ENCODE results near the gene SPTLC2.
"Not testable (repeated sequence)": the region's sequence is repeated elsewhere in the genome, so short reads cannot be mapped to it uniquely, and the experiment has no call there.

The SPTLC2 gene

DNA sequence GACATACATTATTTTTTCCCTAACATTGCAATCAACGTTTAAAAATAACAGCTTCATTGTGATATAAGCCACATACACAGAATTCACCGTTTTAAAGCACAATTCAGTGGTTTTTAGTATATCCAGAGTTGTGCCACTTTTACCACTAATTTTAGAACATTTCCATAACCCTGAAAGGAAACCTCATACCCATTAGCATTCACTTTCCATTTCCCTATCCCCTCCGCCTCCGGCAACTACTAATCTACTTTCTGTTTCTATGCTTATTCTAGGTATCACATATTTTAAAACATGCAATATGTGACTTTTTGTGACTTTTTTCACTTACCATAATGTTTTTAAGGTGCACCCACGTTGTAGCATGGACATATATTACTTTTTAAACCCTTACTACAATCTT, 62.2 kb downstream of the SPTLC2 start:
- no peaks in the 10 kb centered on the region for H3K27me3 ChIP-seq (ENCODE audit: insufficient read depth, low read length)
- H3K79me2 ChIP-seq (ENCODE audit: control insufficient read depth, insufficient read depth, low read length, unreplicated experiment), result no peaks in the 10 kb centered on the region
- peak overlapping the region; percentile 39 for H3K27ac ChIP-seq (ENCODE audit: low read depth, low read length)
- peaks cover 26% of the 10 kb centered on the region; the same call in 1 of the 2 replicates for H3K36me3 ChIP-seq (ENCODE audit: insufficient read depth, low read length)
- no peak overlapping the region for H2AFZ ChIP-seq (ENCODE audit: low read length, unreplicated experiment)
- no peaks in the 10 kb centered on the region for H3K4me1 ChIP-seq (ENCODE audit: control insufficient read depth, insufficient read depth, low read length, unreplicated experiment)
- no peak overlapping the region for H3K4me3 ChIP-seq (ENCODE audit: low read depth, low read length)

DNA sequence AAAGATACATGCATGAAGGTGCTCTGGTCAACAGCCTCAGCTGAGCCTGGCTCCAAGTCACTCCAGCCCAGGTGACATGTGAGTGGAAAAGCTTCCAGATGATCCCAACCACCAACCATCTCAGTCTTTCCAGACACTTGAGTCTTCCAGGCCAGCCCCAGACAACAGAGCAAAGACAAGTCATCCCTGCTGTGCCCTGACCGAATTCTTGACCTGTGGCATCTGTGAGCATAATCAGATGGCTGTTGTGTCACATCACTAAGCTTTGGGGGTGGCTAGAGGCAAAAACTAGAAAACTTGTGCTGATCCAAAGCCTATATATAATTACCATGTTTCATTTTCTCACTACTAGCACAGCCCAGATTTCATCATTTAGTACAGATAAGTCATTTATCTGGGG, 67.0 kb downstream of the SPTLC2 start:
- no peaks in the 10 kb centered on the region for H3K27me3 ChIP-seq (ENCODE audit: insufficient read depth, low read length)
- peaks cover 14% of the 10 kb centered on the region for H3K36me3 ChIP-seq (ENCODE audit: insufficient read depth, low read length)

DNA sequence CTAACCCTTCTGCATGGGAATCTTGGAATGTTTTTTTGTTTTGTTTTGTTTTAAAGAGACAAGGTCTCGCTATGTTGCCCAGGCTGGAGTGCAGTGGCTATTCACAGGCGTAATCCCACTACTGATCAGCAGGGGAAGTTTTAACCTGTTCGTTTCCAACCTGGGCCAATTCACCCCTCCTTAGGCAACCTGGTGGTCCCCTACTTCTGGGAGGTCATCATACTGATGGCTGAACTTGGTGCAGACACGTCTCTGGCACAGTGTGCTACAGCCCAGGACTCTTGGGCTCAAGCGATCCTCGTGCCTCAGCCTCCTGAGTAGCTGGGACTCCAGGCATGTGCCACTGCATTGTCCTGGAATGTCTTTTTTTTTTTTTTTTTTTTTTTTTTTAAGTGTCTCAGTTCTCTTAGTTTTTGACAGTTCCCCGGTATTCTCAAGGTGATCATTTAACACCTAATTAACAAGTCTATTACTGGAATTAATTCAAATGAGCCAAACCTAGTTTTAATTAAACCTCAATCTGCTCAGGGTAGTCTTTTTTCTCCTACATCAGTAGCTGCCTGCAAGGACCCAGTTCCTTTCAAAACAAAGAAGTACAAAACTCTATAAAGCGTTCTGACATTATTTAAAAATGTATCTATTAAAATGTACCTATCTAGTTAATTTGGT, 68.8 kb downstream of the SPTLC2 start:
- peaks cover 14% of the 10 kb centered on the region for H3K36me3 ChIP-seq (ENCODE audit: insufficient read depth, low read length)

More for the DNA sequence above, 67.0 kb downstream of the SPTLC2 start:
- Histone ChIP-seq H3K4me3 (ENCODE audit: low read depth, low read length) (no peak overlapping the region), H3K79me2 (ENCODE audit: control insufficient read depth, insufficient read depth, low read length, unreplicated experiment) (no peaks in the 10 kb centered on the region), H2AFZ (ENCODE audit: low read length, unreplicated experiment) (no peak overlapping the region), H3K4me1 (ENCODE audit: control insufficient read depth, insufficient read depth, low read length, unreplicated experiment) (no peaks in the 10 kb centered on the region), H3K27ac (ENCODE audit: low read depth, low read length) (no peak overlapping the region)

DNA sequence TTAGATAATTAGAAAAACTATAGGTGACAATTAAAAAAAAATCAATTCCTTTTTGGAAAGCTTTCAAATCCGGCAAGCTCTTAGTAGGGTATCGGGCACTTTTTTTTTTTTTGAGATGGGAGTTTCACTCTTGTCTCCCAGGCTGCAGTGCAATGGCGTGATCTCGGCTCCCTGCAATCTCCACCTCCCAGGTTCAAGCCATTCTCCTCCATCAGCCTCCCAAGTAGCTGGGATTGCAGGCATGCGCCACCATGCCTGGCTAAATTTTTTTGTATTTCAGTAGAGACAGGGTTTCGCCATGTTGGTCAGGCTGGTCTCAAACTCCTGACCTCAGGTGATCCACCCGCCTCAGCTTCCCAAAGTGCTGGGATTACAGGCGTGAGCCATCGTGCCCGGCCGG, 71.3 kb downstream of the SPTLC2 start:
- H3K79me2 ChIP-seq (ENCODE audit: control insufficient read depth, insufficient read depth, low read length, unreplicated experiment); H3K27ac ChIP-seq (ENCODE audit: low read depth, low read length); H3K27me3 ChIP-seq (ENCODE audit: insufficient read depth, low read length); H3K4me3 ChIP-seq (ENCODE audit: low read depth, low read length); H2AFZ ChIP-seq (ENCODE audit: low read length, unreplicated experiment); H3K4me1 ChIP-seq (ENCODE audit: control insufficient read depth, insufficient read depth, low read length, unreplicated experiment): not testable (repeated sequence)
- peaks cover 14% of the 10 kb centered on the region for H3K36me3 ChIP-seq (ENCODE audit: insufficient read depth, low read length)

More for the DNA sequence above, 68.8 kb downstream of the SPTLC2 start:
- Histone ChIP-seq H3K4me1 (ENCODE audit: control insufficient read depth, insufficient read depth, low read length, unreplicated experiment) (no peaks in the 10 kb centered on the region), H3K27me3 (ENCODE audit: insufficient read depth, low read length) (no peaks in the 10 kb centered on the region), H3K79me2 (ENCODE audit: control insufficient read depth, insufficient read depth, low read length, unreplicated experiment) (no peaks in the 10 kb centered on the region), H3K4me3 (ENCODE audit: low read depth, low read length) (no peak overlapping the region), H2AFZ (ENCODE audit: low read length, unreplicated experiment) (no peak overlapping the region), H3K27ac (ENCODE audit: low read depth, low read length) (no peak overlapping the region)

DNA sequence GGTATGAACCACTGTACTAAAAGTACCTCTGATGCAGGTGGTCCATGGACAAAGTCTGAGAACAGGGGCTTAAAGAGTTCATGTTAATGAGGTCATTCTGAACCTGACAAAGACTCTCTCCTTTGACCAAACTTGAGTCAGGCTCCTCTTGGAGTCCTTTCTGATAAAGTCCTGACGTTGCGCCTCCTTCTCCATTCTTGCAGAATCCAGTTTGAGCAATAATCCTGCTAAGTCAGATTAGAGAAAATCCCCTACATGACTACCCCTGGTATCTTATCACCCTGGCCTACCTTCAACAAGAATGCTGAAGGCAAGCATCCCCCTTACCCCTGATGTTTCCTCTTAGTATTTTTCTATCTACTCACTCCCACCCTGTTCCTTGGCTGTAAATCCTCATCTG, 71.9 kb downstream of the SPTLC2 start:
- Histone ChIP-seq H3K4me3 (ENCODE audit: low read depth, low read length) (no peak overlapping the region), H3K36me3 (ENCODE audit: insufficient read depth, low read length) (peaks cover 9% of the 10 kb centered on the region), H3K4me1 (ENCODE audit: control insufficient read depth, insufficient read depth, low read length, unreplicated experiment) (no peaks in the 10 kb centered on the region), H3K27ac (ENCODE audit: low read depth, low read length) (no peak overlapping the region), H3K27me3 (ENCODE audit: insufficient read depth, low read length) (no peaks in the 10 kb centered on the region), H2AFZ (ENCODE audit: low read length, unreplicated experiment) (no peak overlapping the region), H3K79me2 (ENCODE audit: control insufficient read depth, insufficient read depth, low read length, unreplicated experiment) (no peaks in the 10 kb centered on the region)

DNA sequence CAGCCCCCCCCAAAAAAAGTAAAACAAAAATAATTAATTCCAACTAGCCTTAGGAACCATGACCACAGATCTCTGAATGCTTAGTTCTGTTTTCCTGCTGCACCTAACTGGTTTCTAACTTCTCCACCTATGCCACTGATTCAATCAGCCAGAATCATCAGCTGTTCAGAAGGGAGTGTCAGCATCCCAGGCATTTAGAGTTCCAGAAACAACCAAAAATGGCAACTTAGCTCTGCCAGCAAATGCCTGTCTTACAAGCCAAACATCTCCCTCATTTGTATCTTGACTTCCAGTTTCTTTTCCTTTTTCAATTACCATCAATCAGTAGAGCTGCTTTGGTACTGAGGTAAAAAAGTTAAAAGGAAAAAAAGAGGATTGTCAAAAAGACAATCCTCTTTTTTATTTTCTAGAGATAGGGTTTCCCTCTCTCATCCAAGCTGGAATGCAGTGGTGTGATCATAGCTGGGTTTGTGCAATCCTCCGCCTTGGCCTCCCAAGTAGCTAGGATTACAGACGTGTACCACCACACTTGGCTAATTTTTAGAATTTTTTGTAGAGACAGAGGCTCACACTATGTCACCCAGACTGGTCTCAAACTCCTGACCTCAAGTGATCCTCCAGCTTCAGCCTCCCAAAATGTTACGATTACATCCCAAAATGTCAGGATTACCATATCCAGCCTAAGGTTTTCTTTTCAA, 72.7 kb downstream of the SPTLC2 start:
- Histone ChIP-seq H3K79me2 (ENCODE audit: control insufficient read depth, insufficient read depth, low read length, unreplicated experiment) (no peaks in the 10 kb centered on the region), H2AFZ (ENCODE audit: low read length, unreplicated experiment) (no peak overlapping the region), H3K27me3 (ENCODE audit: insufficient read depth, low read length) (no peaks in the 10 kb centered on the region), H3K4me3 (ENCODE audit: low read depth, low read length) (no peak overlapping the region), H3K36me3 (ENCODE audit: insufficient read depth, low read length) (peaks cover 5% of the 10 kb centered on the region), H3K4me1 (ENCODE audit: control insufficient read depth, insufficient read depth, low read length, unreplicated experiment) (no peaks in the 10 kb centered on the region), H3K27ac (ENCODE audit: low read depth, low read length) (no peak overlapping the region)

DNA sequence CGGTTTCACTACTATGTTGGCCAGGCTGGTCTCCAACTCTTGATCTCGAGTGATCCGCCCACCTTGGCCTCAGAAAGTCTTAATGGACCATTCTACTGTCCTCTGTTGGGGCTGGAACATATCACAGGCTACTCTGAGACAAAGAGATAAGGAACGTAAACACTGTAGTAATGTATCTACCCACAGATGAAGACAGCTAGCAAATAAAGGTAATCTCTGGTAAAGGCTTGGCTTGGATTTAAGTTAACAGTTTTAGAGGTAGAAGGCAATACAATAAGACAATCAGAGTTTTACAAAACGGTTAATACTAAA, 73.2 kb downstream of the SPTLC2 start:
- Histone ChIP-seq H2AFZ (ENCODE audit: low read length, unreplicated experiment) (no peak overlapping the region), H3K36me3 (ENCODE audit: insufficient read depth, low read length) (peaks cover under 1% of the 10 kb centered on the region), H3K27ac (ENCODE audit: low read depth, low read length) (no peak overlapping the region), H3K27me3 (ENCODE audit: insufficient read depth, low read length) (no peaks in the 10 kb centered on the region), H3K79me2 (ENCODE audit: control insufficient read depth, insufficient read depth, low read length, unreplicated experiment) (no peaks in the 10 kb centered on the region), H3K4me3 (ENCODE audit: low read depth, low read length) (no peak overlapping the region), H3K4me1 (ENCODE audit: control insufficient read depth, insufficient read depth, low read length, unreplicated experiment) (no peaks in the 10 kb centered on the region)

DNA sequence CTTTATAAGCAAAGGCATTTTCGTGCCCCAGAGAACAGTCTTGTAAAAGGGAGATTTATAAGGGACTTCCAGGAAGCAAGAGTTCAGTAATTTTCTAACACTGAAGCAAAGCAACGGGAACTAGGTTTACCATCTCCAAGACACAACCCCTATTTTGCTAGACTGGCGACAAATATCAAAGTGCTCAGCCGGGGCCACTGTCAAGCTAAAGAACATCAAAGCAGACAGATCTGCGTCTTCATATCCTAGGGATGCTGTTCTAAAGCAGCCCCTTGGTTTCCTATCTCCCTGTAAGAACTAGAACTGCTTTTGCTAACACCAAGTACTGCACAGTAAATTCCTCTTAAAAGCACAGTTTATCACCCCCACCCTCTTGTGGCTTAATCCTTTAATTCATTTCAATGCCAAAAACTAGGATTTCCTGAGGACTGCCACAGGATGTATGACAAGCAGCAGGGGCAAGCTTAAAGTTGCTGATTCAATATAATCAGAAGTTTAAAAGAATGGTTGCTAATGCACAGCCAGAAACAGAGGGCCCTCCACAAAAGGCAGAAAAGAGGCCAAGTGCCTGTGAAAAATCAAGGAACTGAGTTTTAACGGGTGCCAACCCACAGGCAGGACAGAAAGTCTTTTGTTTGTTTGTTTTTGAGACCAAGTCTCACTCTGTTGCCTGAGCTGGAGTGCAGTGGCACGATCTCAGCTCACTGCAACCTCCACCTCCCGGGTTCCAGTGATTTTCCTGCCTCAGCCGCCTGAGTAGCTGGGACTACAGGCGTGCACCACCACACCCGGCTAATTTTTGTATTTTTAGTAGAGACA, 73.8 kb downstream of the SPTLC2 start:
- no peak overlapping the region for H2AFZ ChIP-seq (ENCODE audit: low read length, unreplicated experiment)
- H3K27ac ChIP-seq (ENCODE audit: low read depth, low read length), result no peak overlapping the region
- H3K27me3 ChIP-seq (ENCODE audit: insufficient read depth, low read length), result no peaks in the 10 kb centered on the region
- H3K4me1 ChIP-seq (ENCODE audit: control insufficient read depth, insufficient read depth, low read length, unreplicated experiment), result no peaks in the 10 kb centered on the region
- no peaks in the 10 kb centered on the region for H3K79me2 ChIP-seq (ENCODE audit: control insufficient read depth, insufficient read depth, low read length, unreplicated experiment)
- H3K36me3 ChIP-seq (ENCODE audit: insufficient read depth, low read length), result no peaks in the 10 kb centered on the region; the same call in 1 of the 2 replicates
- no peak overlapping the region for H3K4me3 ChIP-seq (ENCODE audit: low read depth, low read length)

DNA sequence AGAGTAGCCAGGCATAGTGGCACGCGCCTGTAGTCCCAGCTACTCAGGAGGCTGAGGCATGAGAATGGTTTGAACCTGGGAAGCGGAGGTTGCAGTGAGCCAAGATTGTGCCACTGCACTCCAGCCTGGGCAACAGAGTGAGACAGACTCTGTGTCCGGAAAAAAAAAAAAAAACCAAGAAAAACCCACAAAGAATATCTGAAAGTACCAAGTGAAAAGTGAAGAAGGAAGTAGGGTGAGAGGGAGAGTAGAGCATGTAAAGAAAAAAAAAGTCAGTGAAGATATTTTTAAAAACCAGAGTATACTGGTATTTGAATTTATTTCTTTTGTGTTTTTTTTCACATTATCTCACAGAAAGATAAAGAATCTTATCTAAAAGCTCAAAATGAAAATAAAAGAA, 74.5 kb downstream of the SPTLC2 start:
- no peak overlapping the region for H3K4me3 ChIP-seq (ENCODE audit: low read depth, low read length)
- H2AFZ ChIP-seq (ENCODE audit: low read length, unreplicated experiment), result no peak overlapping the region
- H3K36me3 ChIP-seq (ENCODE audit: insufficient read depth, low read length), result no peaks in the 10 kb centered on the region; the same call in 1 of the 2 replicates
- H3K4me1 ChIP-seq (ENCODE audit: control insufficient read depth, insufficient read depth, low read length, unreplicated experiment), result no peaks in the 10 kb centered on the region
- H3K79me2 ChIP-seq (ENCODE audit: control insufficient read depth, insufficient read depth, low read length, unreplicated experiment), result no peaks in the 10 kb centered on the region
- H3K27me3 ChIP-seq (ENCODE audit: insufficient read depth, low read length), result no peaks in the 10 kb centered on the region
- H3K27ac ChIP-seq (ENCODE audit: low read depth, low read length), result no peak overlapping the region

DNA sequence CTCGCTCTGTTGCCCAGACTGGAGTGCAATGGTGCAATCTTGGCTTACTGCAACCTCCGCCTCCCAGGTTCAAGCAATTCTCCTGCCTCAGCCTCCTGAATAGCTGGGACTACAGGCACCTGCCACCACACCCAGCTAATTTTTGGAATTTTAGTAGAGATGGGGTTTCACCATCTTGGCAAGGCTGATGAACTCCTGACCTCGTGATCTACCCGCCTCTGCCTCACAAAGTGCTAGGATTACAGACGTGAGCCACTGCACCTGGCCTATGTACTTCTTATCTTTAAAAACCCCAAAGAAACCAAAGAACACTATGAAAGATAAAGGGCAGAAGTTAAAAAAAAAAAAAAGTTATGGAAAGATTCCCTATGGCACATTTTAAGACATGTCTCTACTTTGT, 79.5 kb downstream of the SPTLC2 start:
- H3K36me3 ChIP-seq (ENCODE audit: insufficient read depth, low read length); H3K27ac ChIP-seq (ENCODE audit: low read depth, low read length); H3K4me1 ChIP-seq (ENCODE audit: control insufficient read depth, insufficient read depth, low read length, unreplicated experiment); H3K79me2 ChIP-seq (ENCODE audit: control insufficient read depth, insufficient read depth, low read length, unreplicated experiment); H3K27me3 ChIP-seq (ENCODE audit: insufficient read depth, low read length); H3K4me3 ChIP-seq (ENCODE audit: low read depth, low read length); H2AFZ ChIP-seq (ENCODE audit: low read length, unreplicated experiment): not testable (repeated sequence)
